ENCODE data around the gene C1QTNF1.

The C1QTNF1 gene

DNA sequence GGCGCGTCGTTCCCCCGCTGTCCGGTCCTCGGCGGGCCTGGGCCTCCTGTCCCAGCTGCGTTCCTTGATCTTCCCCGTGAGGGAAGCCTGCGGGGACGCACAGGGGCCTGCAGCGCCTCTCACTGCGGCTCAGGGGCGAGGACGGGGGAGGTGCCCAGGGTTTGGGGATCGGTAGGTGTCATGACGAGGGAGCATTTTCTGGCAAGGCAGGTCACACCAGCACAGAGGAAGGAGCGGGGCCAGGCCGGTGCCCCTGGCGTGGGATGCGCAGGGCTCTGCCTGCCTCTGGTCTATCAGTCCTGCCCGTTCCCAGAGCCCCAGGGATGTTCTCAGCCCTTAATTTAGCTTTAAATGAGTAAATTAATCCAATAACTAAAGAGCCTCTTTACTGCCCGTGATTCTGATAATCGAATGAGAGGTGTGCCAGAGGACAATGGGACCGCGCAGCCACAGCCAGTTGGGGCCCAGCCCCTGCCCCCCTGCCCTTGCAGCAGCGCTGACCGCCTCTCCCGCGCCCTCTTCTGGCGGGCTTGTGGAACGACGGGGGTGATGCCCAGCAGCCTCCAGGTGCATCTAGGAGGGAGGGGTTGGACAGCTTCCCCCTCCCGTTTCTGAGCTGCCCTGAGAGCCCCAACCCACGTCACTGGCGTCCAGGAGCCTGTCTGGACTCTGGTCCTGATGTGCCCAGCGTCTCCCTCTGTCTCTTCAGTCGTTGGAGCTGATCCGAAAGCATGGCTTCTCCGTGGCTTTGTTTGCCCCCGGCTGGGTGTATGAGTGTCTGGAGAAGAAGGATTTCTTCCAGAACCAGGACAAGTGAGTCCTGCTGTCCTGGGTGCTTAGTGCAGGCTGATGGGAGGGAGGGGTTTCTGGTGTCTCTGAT, 58.6 kb downstream of the C1QTNF1 start:
- DNase-seq: peak; percentile 58

DNA sequence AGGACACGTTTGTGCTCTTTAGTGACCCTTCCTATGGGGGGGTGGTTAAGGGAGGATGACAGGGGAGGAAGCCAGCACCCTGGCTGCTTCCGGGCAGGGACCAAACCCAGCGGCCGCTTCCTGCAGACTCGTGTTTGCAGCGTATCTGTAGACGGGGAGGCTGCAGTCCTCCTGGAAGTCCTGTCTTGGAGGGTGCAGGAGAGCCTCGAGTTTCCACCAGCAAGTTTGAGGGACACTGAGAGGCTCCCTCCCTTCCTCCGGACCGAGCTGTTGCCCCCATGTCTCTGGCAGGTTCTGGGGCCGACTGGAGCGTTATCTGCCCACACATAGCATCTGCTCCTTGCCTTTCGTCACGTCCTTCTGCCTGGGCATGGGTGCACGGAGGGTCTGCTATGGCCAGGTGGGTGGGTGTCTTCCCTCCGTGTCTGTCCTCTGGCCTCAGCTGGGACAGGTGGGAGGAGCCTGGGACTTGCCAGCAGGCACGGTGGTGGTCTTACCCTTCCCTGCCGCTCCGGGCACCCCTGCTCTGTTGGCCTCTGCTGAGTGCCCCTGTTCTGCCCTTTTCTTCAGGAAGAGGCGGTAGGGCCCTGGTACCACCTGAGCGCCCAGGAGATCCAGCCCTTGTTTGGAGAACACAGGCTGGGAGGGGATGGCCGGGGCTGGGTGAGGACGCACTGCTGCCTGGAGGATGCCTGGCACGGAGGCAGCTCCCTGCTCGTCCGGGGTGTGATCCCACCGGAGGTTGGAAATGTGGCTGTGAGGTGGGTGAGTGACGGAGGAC, 59.4 kb downstream of the C1QTNF1 start:
- no peak for DNase-seq

DNA sequence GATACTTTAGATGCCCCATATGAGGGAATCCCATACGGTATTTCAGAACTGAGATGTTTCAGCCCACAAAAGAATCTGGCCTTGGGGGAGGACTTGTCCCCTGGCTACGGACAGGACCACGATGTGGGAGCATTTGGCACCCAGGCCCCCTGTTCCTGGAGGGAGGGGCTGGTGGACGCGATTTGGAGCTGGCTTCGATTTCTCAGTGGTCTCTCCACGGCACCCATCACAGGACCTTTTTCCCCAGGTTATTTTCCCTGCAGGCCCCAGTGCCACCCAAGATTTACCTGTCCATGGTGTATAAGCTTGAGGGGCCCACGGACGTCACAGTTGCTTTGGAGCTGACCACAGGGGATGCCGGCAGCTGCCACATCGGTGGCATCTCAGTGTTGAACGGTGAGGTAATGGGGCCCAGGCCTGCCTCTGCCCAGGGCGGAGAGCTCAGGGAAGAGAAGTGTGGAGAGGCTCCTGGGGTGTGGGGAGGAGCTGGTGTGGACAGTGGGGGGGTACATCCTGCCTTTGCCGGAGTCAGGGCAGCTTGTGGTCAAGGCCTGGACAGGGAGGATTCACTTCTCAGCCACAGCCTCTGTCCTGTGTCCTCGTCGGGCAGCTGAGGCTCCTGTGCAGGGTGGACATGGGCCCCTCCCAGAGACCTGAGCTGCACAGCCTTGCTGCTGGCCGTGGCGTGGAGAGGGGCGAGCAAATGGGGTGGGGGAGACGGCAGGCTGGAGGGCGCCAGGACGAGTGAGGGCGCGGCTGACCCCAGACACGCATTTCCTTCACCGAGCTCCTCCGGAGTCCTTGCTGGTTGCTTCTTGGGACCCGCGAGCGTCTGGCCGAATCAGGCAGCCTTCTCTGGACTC, 60.6 kb downstream of the C1QTNF1 start:
- DNase-seq: no peak

GRCh38 chr17:79085154-79085920, 61.4 kb downstream of the C1QTNF1 start:
- DNase-seq: no peak

GRCh38 chr17:79085921-79086551, 62.1 kb downstream of the C1QTNF1 start:
- DNase-seq: no peak

- no peak for DNase-seq
Observed at GRCh38 chr17:79086609-79087427, 62.8 kb downstream of the C1QTNF1 start.

- peak; percentile 77 for DNase-seq
Observed at GRCh38 chr17:79087428-79088143, 63.6 kb downstream of the C1QTNF1 start.

DNA sequence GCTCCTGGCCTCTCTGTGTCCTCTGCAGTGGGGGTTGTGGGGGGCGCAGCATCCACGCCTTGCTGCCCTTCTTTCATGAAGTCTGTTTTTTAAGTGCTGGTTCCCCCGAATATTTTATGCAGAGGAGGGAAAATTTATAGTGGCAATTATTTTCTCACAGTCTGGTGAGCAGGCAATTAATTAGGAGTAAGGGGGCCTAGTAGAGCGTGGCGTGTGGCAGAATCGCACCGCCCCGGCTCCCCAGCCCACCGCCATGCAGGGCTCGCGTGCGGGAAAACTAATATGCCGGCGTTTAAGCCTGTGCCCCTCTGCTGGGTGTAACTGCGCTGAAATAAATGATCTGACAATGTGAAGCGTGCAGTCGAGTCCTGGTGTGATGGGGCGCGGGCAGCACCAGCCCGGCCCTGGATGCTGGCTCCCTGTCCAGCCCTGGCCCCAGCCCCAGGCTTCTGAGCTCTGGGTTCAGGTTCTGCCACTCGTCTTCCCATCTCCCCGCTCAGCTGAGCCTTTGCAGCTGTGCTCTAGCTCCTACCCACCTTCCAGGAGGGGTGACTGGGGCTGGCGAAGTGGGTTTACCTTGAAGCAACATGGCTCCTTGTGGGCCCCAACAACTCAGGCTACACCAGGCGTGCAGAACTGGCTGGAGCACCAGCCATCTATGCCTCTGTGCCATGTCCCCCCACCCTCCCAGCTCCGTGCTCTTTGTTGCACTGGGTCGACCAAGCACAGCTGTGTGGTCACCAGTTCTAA, 64.5 kb downstream of the C1QTNF1 start:
- DNase-seq: no peak

GRCh38 chr17:79088997-79089328, 65.0 kb downstream of the C1QTNF1 start:
- no peak for DNase-seq

- no peak for DNase-seq
Observed at GRCh38 chr17:79089720-79090442, 65.9 kb downstream of the C1QTNF1 start.

DNA sequence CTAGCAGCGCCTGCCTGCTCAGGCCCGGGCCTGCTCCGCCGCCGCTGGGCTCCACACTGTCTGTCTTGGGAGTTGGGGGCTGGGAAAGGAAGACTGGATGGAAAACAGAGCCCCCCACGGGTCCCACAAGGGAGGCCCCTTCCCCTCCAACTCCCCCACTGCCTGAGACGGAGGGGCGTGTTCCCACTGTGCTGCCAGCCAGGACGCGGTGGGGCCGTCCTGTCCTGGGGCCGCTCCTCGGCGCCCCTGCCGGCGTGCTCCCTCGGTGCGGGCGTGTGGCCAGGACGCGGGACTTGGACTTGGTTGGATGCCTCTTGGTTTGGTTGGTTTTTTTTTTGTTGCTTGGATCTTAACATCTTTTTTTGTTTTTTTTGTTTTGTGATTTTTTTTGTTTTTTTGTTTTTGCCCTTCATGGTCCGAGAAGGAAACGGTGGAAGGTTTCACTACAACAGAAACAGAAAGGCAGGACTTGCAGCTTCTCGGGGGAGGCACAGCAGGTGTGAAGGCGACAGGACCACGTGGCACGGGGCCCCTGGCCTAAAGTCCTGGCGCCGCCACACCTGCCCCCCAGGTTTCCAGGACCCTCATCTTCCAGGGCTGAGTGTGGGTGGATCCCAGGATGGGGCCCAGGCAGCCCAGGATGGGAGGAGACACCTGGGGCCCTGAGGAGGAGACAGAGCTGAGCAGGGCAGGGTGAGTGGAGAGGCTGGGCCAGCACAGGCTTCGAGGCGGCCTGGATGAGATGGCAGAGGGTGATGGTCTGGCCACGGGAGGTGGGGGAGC, 66.7 kb downstream of the C1QTNF1 start:
- DNase-seq: no peak

GRCh38 chr17:79091226-79091670, 67.3 kb downstream of the C1QTNF1 start:
- DNase-seq: no peak

- DNase-seq: no peak
Observed at GRCh38 chr17:79092567-79092966, 68.6 kb downstream of the C1QTNF1 start.

- DNase-seq: no peak
Observed at GRCh38 chr17:79093270-79093669, 69.3 kb downstream of the C1QTNF1 start.

DNA sequence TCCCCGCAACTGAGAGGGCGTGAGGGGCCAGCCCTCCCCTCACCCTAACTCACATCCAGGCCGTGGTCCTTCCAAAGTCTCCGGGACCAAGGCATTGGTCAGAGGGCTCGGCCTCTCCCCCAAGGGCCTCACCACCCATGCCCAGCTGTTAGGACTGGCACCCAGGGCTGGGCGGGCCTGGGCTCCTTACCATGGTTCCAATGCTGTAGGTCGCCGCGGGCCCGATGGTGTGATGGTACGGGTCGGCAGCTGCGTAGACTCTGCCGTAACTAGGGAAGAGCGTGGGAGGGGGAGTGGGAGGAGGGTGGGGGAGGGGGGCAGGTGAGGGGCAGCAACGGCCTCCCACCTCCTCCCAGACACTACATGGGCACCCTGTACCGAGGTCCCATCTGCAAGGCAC, 70.3 kb downstream of the C1QTNF1 start:
- DNase-seq: no peak

DNA sequence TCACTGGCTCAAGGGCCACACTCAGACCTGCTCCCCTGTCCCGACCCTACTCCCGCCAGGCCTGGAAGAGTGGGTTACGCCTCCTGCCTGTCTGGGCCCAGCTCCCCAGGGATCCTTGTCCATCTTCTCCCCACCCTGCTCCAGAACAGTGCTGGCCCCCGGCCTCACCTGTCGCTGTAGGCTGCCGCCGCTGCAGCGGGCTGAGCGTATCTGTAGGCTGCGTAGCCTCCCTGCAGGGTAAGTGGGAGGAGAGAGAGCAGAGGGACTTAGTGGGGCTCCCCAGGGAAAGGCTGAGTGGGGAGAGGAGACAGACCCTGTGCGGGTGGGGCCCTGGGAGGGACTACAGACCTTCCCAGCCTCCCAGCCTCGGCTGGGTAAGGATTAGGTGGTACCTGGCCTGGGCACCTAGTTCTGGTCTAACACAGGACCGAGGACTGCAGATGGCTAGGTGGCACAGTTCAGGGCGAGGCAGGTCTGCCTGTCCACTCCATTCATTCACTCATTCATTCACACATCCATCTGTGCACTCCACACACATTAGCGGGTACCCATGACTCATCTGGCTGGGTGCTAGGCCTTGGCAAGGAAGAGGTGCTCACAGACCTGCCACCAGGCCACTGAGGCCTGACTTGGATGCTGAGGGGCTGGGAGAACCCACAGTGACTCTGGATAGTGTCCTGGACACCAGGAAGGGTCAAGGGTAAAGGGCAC, 71.5 kb downstream of the C1QTNF1 start:
- DNase-seq: no peak

DNA sequence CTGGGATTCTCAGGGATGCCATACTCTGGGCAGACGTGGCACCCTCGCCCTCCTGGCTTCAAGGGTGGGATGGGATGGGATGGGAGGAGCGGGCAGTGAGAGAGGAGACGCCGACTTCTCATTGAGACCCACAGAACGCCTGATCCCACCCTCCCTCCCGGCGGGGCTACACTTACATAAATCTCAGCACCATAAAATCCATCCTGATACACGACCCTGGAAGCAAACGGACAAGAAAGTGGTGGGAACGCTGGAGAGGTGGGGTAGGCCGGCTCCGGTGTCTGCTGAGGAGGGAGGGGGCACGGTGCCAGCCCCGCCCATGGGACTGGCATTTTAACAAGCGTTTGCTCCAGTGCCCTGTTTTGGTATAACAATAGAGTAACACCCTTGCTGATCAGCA, 72.5 kb downstream of the C1QTNF1 start:
- no peak for DNase-seq
